ENCODE data around the gene PRKCA.

PRKCA gene

GRCh38 chr17:66400698-66401097 is 98.3 kb downstream of the PRKCA start:
- DNase-seq (ENCODE audit: low read depth in 1 of 2, low spot score in 1 of 2) = no peak
- no peak overlapping the region for H3K4me3 ChIP-seq (replicated peaks; ENCODE audit: insufficient read depth, low read length)
- TF ChIP-seq POLR2AphosphoS5 (IDR thresholded peaks at IDR 0.05; ENCODE audit: low read depth) (no peak), SPI1 (IDR thresholded peaks at IDR 0.05; ENCODE audit: borderline replicate concordance, low read depth) (no peak), CTCF (IDR thresholded peaks at IDR 0.05; ENCODE audit: insufficient read depth, low read length) (no peak), GABPA (IDR thresholded peaks at IDR 0.05; ENCODE audit: low read depth) (no peak)
- TF ChIP-seq, protein P1, sequence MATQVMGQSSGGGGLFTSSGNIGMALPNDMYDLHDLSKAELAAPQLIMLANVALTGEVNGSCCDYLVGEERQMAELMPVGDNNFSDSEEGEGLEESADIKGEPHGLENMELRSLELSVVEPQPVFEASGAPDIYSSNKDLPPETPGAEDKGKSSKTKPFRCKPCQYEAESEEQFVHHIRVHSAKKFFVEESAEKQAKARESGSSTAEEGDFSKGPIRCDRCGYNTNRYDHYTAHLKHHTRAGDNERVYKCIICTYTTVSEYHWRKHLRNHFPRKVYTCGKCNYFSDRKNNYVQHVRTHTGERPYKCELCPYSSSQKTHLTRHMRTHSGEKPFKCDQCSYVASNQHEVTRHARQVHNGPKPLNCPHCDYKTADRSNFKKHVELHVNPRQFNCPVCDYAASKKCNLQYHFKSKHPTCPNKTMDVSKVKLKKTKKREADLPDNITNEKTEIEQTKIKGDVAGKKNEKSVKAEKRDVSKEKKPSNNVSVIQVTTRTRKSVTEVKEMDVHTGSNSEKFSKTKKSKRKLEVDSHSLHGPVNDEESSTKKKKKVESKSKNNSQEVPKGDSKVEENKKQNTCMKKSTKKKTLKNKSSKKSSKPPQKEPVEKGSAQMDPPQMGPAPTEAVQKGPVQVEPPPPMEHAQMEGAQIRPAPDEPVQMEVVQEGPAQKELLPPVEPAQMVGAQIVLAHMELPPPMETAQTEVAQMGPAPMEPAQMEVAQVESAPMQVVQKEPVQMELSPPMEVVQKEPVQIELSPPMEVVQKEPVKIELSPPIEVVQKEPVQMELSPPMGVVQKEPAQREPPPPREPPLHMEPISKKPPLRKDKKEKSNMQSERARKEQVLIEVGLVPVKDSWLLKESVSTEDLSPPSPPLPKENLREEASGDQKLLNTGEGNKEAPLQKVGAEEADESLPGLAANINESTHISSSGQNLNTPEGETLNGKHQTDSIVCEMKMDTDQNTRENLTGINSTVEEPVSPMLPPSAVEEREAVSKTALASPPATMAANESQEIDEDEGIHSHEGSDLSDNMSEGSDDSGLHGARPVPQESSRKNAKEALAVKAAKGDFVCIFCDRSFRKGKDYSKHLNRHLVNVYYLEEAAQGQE (IDR thresholded peaks at IDR 0.05; ENCODE audit: insufficient replicate concordance, low read depth) = no peak
- no peak overlapping the region for H3K27ac ChIP-seq (replicated peaks)
- no peaks in the 10 kb centered on the region for H3K27me3 ChIP-seq (ENCODE audit: insufficient read depth, poor library complexity, severe bottlenecking)

- DNase-seq (ENCODE audit: low read depth in 1 of 2, low spot score in 1 of 2) = no peak
- Histone ChIP-seq H3K4me3 (replicated peaks; ENCODE audit: insufficient read depth, low read length) (no peak overlapping the region), H3K27me3 (ENCODE audit: insufficient read depth, poor library complexity, severe bottlenecking) (no peaks in the 10 kb centered on the region), H3K27ac (replicated peaks) (no peak overlapping the region)
- TF ChIP-seq POLR2AphosphoS5 (IDR thresholded peaks at IDR 0.05; ENCODE audit: low read depth) (no peak), CTCF (IDR thresholded peaks at IDR 0.05; ENCODE audit: insufficient read depth, low read length) (no peak), GABPA (IDR thresholded peaks at IDR 0.05; ENCODE audit: low read depth) (no peak), SPI1 (IDR thresholded peaks at IDR 0.05; ENCODE audit: borderline replicate concordance, low read depth) (no peak)
- TF ChIP-seq, protein P1 (IDR thresholded peaks at IDR 0.05; ENCODE audit: insufficient replicate concordance, low read depth) = no peak
These were observed 99.0 kb downstream of the PRKCA start for GRCh38 chr17:66401364-66401763.

- DNase-seq (ENCODE audit: low read depth in 1 of 2, low spot score in 1 of 2) = no peak
- TF ChIP-seq, protein P1 (IDR thresholded peaks at IDR 0.05; ENCODE audit: insufficient replicate concordance, low read depth) = no peak
- TF ChIP-seq SPI1 (IDR thresholded peaks at IDR 0.05; ENCODE audit: borderline replicate concordance, low read depth) (no peak), POLR2AphosphoS5 (IDR thresholded peaks at IDR 0.05; ENCODE audit: low read depth) (no peak), GABPA (IDR thresholded peaks at IDR 0.05; ENCODE audit: low read depth) (no peak), CTCF (IDR thresholded peaks at IDR 0.05; ENCODE audit: insufficient read depth, low read length) (no peak)
- Histone ChIP-seq H3K27me3 (ENCODE audit: insufficient read depth, poor library complexity, severe bottlenecking) (no peaks in the 10 kb centered on the region), H3K4me3 (replicated peaks; ENCODE audit: insufficient read depth, low read length) (no peak overlapping the region), H3K27ac (replicated peaks) (no peak overlapping the region)
These were observed 101.6 kb downstream of the PRKCA start for GRCh38 chr17:66403846-66404556.

Data from HL-60 (cell line).